Mucosa of gallbladder (tissue), 1 donor: ENCODE results near the gene PLCL1. TPM values are rescaled to one million over a fixed set of nuclear protein-coding genes. Genes with fewer than 3 reads are reported as not detected.

ENCODE experiments used
- DNase-seq: peaks from one replicate; pipeline ENCODE4 v3.0.0-alpha.2; 2020; ENCODE audit warnings: low spot score
- total RNA-seq: library from RNA; stranded (reverse); gene quantifications from one replicate; pipeline ENCODE4 v1.2.1, GENCODE V29; 2021
- donor health status: DM: no; HTN: no; CAD: no.

PLCL1 gene
- total RNA-seq, 1 donor from 2014 or later, result 4.4 TPM

DNA sequence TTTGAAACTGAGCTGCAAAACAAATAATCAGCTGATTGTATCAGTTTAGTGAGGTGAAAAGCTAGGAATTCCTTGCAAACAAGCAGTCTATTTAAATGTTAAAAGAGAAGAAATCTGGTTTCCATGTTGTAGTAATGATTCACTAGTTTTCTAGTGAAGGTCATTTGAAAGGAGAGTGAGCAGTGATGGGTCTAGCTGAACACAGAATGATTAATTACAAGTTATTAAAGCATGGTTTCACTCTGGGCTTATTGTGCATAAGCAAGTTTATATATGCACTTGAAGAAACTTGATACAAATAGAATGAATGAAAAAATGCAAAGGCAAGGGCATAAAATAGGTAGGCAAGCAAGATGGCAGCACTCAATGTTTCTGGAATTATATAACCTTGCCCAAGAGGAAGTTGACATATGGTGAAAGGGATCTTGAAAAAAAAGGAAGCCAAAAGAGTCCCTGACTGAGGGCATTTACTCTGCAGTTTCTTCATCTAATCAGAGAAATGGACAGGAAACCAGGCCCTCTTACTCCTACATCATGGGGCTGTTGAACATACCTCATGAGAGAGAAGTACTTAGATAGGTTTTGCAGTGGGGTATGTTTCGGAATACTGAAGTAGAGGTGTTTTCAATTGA lies 53.2 kb downstream of the PLCL1 start:
- no peak for DNase-seq

DNA sequence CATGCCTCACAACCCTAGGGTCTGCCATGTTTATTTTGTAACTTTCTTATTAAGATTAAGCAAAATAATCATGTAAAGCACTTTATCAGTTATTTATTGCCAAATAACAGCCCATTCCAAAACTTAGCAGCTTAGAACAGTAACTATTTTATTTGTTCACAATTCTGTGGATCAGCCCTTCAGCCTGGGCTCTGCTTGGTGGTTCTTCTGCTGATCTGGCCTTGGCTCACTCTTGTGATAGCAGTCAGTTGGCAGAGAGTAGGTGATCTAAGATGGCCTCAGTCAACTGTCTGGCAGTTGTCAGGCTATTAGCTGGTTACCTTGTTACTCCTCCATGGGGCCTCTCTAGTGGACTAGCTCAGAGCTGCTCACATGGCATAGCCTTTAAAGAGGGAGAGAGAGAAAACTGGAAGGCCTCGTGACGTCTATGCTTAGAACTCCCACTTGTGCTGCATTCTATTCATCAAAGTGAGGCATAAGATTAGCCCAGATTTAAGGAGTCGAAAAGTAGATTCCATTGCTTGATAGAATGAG lies 54.3 kb downstream of the PLCL1 start:
- no peak for DNase-seq

DNA sequence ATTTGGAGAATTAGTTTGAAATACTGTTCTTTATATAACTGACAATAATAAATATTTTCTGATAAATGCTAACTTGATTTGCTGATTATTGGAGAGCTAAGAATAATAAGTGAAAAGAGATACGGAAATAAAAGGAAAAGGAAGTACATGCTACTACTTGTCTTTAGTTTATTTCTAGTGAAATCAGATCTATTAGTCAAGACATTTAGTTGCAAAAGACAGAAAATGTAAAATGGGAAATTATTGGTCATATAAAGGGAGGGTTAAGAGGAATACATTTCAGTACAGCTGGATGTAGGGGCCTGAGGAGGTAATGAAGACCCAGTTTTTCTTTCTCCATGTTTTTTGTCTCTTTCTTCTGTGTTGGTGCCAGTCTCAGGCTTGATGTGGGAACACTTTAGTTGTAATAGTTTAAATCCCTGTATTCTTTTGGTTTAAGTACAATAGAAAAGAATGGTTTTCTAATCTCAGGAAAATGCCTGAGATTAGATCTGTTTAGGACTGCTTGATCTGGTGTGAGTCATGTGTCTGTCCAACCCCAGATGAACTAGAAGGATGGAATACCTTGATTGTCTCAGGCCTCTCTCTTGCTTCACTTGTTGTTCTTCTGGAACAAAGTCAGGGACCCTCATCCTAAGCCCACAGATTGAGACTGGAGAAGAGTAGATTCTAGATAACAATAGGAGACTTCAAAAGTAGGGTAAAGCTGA lies 58.0 kb downstream of the PLCL1 start:
- DNase-seq, result no peak

DNA sequence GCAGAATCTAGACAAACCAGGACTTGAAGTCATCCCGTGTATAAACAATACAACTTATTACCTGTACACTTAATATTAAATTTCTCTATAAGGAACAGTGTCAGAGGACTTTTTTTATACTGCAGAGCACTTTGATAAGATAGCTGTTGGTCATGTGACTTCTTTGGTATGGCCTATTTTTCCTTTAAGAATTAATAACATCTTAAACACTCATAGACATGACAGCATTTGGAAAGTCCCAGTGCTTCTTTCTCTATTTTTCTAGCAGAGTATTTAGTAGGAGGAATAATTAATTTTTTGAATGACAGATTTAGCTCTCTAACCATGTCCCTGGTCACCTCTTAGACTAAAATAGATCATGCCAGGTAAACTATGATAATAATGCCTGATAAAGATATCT lies 59.4 kb downstream of the PLCL1 start:
- no peak for DNase-seq

DNA sequence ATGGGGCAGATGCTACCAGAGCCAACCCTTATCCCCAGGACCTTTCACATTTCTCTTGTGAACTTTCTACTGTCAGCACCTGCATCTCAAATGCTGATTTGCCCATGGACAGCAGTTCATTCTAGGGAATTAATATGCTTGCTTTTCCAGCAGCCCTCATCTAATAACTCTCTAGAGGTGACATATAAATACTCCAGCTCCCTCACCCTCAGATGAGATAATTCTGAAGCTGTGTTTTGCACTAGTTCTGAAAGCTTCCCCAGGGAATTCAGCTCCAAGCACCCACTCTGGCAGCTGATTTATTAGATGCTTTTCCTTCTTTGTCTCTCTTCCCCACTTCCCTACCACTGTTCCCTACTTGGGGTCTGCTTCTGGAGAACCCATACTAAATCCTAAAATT lies 62.1 kb downstream of the PLCL1 start:
- no peak for DNase-seq

DNA sequence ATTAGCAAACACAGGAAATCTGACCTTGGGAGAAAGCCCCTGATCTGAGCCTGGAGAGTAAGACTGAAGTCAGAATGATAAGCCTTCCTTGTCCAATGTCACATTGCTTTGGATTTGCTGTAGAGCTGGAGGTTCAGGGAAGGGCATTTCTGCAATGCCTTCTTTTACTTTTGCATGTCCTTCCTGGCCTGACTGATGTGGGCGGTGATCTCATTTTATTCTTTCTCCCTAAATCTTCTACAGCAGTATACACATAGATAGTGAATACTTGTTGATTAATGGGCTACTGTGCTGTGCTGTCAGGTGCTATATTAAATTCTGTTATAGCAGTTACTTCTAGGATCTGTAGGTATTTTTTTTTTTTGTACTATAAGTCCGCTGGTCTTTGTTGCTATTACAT lies 62.6 kb downstream of the PLCL1 start:
- no peak for DNase-seq

DNA sequence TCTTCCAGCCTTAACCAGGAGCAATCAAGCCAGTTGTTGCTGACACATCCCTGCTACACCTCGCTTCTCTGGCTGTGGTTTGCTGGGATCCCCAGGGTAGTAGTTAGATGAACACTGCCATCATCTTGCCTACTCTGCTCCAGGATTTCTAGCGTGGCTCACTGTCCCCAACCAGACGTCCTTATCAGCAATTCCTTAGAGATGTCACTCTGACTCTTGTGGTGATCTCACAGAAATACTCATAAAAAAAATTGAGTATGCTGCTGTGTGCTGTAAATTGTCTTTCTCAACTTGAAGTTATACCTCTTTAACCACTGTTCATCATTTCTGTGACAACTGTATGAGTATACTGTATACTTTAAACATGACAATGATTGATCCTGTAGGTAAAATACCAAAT lies 63.2 kb downstream of the PLCL1 start:
- DNase-seq, result no peak

DNA sequence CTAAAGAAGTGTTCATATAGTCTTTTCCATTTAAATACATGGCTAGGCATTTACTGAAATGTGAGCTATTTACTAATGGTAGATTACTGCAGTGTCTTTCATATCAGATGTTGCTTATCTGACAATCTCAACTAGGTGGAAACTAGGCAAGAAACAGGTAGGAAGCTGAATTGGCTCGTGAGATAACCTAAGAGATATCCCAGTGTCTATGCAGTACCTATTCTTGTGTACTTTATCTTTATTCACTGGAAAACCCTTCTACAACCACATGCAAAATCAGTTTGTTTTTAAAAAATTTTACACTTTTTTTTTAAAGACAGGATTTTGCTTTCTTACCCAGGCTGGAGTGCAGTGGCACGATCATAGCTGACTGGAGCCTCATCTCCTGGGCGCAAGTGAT lies 63.8 kb downstream of the PLCL1 start:
- no peak for DNase-seq

DNA sequence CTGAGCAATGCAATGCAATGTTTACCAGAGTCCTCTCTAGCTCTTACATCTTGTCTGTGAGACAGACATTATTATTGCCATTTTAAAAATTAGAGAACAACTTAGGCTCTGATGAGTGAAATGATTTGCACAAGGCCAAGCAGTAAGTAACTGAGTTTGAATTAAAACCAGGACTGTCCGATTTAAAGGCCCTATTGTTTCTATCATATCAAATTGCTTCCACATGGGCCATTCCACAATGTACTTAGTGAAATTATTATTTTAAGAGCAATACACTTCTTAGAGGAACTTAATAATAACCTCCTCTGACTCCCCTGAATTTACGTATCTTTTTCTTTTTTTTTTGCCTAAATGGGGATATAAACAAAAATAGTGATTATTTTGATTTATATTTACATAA lies 64.6 kb downstream of the PLCL1 start:
- no peak for DNase-seq

DNA sequence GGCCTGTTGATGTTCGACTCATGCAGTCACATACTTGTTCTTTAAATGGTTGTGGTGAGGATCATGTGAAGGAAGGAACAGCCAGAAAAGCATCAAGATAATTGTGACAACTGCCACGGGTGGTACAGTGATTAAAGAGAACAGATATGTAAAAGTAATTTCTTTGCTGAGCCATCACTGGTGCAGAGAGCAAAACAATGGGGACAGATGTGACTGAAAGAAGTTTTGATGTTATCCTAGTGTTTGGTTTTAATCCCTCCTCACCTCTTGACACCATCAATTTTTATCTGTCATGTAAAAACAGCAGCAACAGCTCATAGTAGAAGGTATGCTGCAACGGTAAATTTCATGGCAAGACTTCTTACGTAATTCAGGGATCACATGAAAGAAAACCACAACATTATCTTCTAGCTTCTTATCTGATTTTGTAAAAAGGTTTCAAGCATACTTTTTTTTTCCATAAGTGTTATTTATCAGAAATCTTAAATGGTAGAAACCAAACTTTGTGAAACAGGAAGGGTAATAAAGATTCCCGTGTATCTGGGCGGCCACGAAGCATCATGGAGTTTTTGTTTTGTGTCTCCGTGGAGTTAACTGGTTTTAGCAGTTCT lies 65.2 kb downstream of the PLCL1 start:
- no peak for DNase-seq

DNA sequence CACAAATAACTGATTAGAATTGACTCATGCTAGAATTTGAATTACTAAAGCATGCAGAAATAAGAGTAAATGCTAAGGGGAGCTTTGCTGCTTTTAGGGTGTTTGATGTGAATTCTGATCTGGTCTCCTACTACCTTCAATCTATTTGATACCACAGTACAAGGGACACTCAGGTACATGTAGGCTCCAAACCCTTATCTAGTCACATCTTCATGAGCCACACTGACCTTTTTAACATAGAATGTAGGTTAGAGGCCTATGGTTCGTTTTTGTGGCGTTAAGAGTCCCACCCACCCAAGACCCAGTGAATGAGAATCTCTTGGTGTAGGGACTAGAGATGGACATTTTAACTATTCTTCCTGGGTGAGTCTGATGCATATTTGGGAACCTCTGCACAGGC lies 65.7 kb downstream of the PLCL1 start:
- DNase-seq, result no peak

DNA sequence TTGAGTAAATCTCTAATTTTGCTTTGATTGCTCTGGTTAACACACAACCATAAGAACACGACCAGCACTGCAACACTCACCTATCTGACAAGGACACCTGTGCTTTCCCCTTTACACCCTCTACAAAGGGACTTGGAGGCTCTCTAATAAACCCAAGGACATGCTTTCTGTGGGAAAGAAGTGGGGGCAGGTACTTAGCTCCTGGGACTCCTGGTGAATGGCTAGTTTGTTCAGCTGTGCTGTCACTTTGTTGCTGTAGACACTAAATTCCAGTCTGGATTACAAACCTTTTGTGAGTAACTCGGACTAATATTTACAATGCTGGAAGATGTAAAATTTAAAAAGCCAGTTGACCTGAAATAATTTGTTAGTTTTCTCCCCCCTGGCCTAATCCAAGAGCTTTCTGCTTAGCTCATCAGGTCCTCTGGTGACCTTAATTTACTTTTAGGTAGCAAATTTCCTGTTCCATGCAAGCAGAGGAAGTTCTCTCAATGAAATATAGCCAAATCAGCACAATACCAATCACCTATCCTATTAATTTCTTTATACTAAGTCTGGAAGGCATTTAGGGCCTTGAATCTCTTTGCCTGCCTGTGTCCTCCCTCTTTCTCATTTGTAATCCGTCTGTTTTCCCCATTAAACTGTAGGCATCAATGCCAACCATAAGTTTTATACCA lies 67.5 kb downstream of the PLCL1 start:
- DNase-seq, result no peak

DNA sequence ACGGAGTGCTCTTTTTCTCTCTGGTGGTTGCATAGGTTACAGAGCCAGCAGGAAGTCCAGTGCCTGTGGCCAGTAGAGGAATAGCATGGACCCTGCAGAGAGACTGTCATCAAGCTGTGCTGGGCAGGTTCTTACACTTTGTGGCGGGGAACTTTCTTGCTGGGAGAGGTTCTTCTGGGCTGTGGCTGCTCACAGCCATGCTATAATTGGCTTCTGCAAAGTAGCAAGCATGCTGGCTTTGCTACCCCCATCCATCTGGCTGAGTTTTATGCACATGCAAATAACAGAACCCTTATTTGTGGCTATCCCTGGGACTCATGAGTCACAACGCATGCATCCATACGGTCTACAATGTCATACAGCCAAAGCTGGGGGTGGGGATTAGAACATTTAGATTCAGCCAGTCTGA lies 68.9 kb downstream of the PLCL1 start:
- DNase-seq, result no peak

DNA sequence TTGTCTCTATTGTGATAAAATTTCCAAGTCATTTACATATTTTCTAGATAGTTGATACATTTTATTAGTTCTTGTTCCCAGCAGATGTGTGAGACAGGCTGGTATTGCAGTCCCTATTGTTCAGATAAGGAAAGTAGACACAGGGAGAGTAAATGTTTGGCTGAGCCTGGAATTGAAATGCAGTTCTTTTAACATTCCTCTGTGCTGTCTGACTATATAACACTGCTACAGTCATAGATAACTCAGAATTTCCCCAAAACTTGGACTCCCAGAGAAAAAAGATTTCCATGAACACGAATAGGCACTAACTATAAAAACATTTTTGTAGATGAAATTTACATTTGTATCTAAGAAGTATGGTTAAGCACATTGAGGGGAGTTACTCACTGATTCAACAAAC lies 71.4 kb downstream of the PLCL1 start:
- DNase-seq, result no peak

DNA sequence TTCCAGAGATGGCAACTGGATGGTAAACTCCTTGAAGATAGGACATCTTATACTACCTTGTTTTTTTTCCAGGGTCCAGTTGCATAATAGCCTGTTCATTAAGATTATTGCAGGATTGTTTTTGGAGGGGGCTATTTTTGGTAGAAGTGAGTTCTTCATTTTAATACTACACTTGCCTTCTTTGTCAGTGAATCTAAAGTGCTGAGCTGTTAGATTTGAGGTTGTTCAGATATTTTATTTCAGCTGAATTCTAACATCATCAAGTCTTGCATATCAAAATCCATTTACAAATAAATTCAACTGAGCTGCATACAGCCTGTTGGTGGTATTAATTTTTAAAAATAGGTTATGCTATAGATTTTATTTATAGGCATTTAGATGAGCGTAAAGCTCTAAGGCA lies 72.1 kb downstream of the PLCL1 start:
- no peak for DNase-seq

DNA sequence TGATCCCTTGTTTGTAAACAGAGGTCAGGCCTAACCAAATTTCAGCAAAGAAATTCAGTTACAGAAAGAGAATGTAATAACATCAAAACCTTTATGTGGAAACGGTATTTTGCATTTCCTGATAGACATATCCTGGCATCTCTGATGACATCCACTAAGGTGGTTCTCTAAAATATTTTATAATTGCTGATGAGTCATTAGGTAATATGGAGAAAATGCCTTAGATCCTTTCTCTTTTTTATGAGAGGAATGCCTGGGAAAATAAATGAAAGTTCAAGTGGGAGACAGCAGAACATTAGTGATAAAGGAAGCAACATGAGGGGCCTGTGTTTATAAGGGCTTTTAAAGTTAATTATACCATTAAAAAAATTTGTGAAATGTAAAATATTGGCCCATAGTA lies 72.6 kb downstream of the PLCL1 start:
- no peak for DNase-seq

DNA sequence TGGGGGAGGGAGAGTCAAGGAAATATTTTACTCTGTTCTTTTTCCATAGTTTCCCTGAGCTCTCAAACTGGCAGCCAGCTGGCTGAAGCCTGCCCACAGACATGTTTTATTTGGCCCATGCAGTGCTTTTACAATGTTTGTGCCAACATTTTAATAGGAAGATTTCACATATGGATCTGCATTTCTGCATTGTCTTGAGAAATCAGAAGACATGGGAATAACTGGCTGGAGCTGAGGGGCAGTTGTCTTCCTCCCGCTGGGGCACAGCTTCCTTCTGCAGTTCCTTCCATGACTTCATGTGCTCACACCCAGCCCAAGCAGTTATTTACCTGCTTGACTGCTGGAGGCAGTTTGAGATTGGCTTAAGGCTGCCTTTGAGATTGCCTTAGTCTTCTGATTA lies 74.4 kb downstream of the PLCL1 start:
- DNase-seq, result no peak

DNA sequence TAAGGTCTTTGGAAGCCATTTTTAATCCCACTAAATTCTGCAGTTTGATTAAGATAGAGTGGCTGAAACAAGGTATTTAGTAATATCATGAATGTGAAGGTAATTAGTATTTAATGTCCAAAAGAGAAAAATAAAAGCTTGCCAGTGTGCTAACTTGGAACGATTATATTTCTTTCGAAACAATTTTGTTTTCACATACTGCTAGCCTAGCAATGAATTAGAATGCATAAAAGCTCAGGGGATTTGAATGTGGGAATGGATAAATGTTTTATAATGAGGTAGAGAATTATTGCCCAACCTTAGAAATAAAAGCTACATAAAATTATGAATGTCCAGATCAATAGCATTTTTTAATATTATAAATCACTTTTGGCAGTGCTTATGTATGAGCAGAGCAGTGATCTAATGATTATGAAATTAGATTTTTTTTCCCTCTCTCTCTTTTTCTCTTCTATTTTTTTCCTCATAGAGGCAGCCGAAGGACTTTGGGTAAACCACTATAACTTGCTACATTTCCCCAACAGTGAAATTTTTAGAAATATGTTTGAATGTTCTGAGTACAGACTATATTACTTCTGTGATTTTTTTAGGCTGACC lies 75.5 kb downstream of the PLCL1 start:
- no peak for DNase-seq

DNA sequence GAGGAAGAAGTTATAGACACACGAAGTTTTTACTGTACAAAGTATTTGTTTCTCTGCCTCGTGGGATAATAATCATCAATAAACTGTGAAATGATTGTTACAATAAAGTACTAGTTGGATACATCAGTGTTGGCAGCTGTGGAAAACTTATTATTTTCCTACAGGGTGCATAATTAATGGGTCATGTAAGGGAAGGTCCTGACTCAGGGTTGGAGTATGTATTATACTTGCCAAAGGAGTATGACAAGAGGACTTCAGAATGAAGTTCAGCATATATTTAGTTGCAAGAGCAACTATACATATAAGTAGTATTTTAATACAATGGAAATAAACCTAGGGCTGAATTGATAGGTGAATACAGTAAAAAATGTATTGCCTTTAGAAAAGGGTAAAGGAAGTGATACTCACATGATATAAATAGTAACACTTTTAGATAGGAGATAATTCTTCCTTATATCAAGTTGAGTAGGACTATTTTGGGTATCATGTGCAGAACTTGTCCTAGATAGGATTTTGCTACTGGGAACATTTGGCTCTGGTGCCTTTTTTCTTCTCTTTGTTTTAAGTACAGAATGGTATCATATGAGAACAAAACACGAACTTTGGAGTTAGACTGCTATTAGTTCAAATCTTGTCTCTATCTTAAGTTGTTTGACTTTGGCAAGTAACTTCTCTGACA lies 79.1 kb downstream of the PLCL1 start:
- no peak for DNase-seq

DNA sequence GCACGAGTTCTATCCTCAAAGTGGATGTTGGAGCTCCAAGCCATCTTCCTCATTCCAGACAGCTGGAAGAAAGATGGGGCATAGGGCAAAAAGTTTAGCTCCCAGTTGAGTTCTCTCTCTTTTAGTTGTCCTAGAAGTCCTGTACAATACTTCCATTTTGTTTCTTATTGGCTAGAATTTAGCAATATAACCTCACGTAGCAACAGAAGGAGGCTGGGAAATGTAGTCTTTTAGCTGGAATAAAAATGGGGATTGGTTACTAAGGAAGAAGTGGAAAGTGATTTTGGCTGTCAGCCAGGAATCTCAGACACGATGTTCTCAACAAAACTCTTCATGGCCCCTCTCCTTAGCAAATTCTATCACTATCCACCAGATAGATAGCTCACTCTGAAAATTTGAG lies 79.9 kb downstream of the PLCL1 start:
- no peak for DNase-seq

DNA sequence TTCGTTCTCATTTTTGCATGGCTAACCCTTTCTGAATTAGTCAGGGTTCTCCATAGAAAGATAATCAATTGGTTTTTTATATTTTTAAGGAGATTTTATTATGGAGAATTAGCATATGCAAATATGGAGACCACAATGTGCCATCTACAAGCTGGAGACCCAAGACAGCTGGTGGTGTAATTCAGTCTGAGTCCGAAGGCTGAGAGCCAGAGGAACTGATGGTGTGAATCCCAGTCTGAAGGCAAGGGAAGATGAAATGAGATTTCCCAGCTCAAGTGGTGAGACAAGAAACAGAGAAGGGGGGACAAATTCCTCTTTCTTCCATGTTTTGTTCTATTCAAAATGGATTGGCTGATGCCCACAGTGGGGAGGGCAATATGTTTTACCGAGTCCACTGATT lies 80.7 kb downstream of the PLCL1 start:
- no peak for DNase-seq

DNA sequence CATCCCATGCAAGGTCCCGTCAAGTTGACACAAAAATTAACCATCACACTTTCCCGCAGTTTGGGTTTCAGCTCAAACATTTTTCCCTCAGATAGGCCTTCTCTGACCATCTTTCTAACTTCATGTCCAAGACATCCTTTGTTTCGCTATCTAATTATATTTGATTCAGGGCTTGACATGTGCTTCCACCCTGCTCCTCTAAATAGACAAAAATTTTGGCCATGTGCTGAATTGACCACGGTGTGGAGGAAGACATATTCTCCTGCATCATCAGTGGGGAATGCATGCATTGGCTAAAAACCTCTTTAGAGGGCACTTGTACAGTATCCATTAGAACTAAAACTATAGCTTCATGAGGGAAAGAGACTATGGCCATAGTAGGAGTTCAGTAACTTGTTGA lies 81.2 kb downstream of the PLCL1 start:
- no peak for DNase-seq
